GM12878 (cell line): ENCODE results near the gene PACS1. TPM values are rescaled to one million over a fixed set of nuclear protein-coding genes. Genes with fewer than 3 reads are reported as not detected.

Experiments
- ATAC-seq: fragments of 200-7000 bp; cut with Tn5 transposase; 3 replicates; pipeline ENCODE4 v1.9.1; 2020; ENCODE audit warnings: mild to moderate bottlenecking, moderate library complexity
- BruUV-seq: library from RNA; stranded (reverse); fragments of 400-500 nt; replicated peaks from 2 replicates; lab custom pipeline; 2021; lab: Mats Ljungman, UMichigan
- CTCF ChIA-PET: fragments of 300-600 bp; sonication (Branson Sonifier 250); formaldehyde crosslinking; extraction: SDS; loops from one replicate; lab custom pipeline; 2021; ENCODE audit warnings: inconsistent platforms; lab: Yijun Ruan, JAX
- POLR2A ChIA-PET: fragments of 350-600 bp; formaldehyde crosslinking; extraction: SDS; loops from one replicate; lab custom pipeline; 2021; ENCODE audit warnings: inconsistent platforms; lab: Charles Lee
- RAD21 ChIA-PET: fragments of 300-600 bp; sonication (Branson Sonifier 250); formaldehyde crosslinking; loops from one replicate; lab custom pipeline; 2023; ENCODE audit warnings: antibody characterized with exemption; ENCODE audit not compliant: unreplicated experiment; lab: Charles Lee
- SMC1A ChIA-PET: fragments of 300-600 bp; sonication (Branson Sonifier 250); formaldehyde crosslinking; loops from one replicate; lab custom pipeline; 2023; ENCODE audit not compliant: unreplicated experiment, uncharacterized antibody; lab: Charles Lee
- DNase-seq: peaks from one replicate; pipeline ENCODE4 v3.0.0-alpha.2; 2011; ENCODE audit warnings: low read depth, low spot score
- FAIRE-seq: peaks from 3 replicates; lab custom pipeline; 2011; peaks lifted over from hg19 to GRCh38; lab: Jason Lieb, UNC
- H2AFZ ChIP-seq: 2 replicates; pipeline ENCODE4 v1.6.0; 2011; ENCODE audit warnings: low read depth, low read length, control low read depth; ENCODE audit not compliant: control insufficient read depth
- H3K27ac ChIP-seq: 2 replicates; pipeline ENCODE4 v1.5.1; 2011; ENCODE audit warnings: control low read depth; ENCODE audit not compliant: control insufficient read depth, insufficient read depth
- H3K27me3 ChIP-seq, 2 experiments: replicated peaks in 1 of 2; 2 replicates each; pipeline versions ENCODE4 v1.6.0 to v1.6.1; 2011; ENCODE audit warnings: low read length in 1 of 2; ENCODE audit not compliant: control insufficient read depth in 2 of 2, insufficient read depth in 2 of 2
- H3K36me3 ChIP-seq, 2 experiments: 2 replicates each; pipeline ENCODE4 v1.5.1; 2011; ENCODE audit warnings: low read length in 1 of 2; ENCODE audit not compliant: control insufficient read depth in 2 of 2, insufficient read depth in 2 of 2
- H3K4me1 ChIP-seq: 2 replicates; pipeline ENCODE4 v1.6.1; 2011; ENCODE audit warnings: mild to moderate bottlenecking, low read length, moderate library complexity, mixed read lengths; ENCODE audit not compliant: control insufficient read depth, insufficient read depth
- H3K4me2 ChIP-seq: 2 replicates; pipeline ENCODE4 v1.6.0; 2011; ENCODE audit warnings: control low read depth; ENCODE audit not compliant: control insufficient read depth, insufficient read depth
- H3K4me3 ChIP-seq: fragments of 200-600 bp; sonication (generic); 2 replicates; pipeline ENCODE4 v1.5.1; 2016
- H3K79me2 ChIP-seq: 2 replicates; pipeline ENCODE4 v1.6.0; 2011; ENCODE audit warnings: low read length; ENCODE audit not compliant: control insufficient read depth, insufficient read depth
- H3K9ac ChIP-seq: 2 replicates; pipeline ENCODE4 v1.8.0; 2011; ENCODE audit warnings: low read length, control low read depth, mixed read lengths; ENCODE audit not compliant: control insufficient read depth, insufficient read depth
- H3K9me3 ChIP-seq: replicated peaks from 3 replicates; pipeline ENCODE4 v1.5.1; 2011; ENCODE audit warnings: mild to moderate bottlenecking, low read length; ENCODE audit not compliant: control insufficient read depth, insufficient read depth
- H4K20me1 ChIP-seq: 2 replicates; pipeline ENCODE4 v1.6.0; 2011; ENCODE audit not compliant: control insufficient read depth, insufficient read depth
- CHD1 ChIP-seq: IDR thresholded peaks from 2 replicates; pipeline ENCODE4 v1.6.1; 2012; ENCODE audit warnings: low read depth, low read length, improper control_type of control experiment
- CHD4 ChIP-seq: fragments of 200-600 bp; sonication (generic); IDR thresholded peaks from 2 replicates; pipeline ENCODE4 v1.6.1; 2016; ENCODE audit warnings: mild to moderate bottlenecking
- DPF2 ChIP-seq: fragments of 450-650 bp; IDR thresholded peaks from 2 replicates; pipeline ENCODE4 v1.6.1; 2017; ENCODE audit warnings: mild to moderate bottlenecking
- NFIC ChIP-seq: IDR thresholded peaks from 2 replicates; pipeline ENCODE4 v1.6.1; 2012; ENCODE audit warnings: low read depth, mild to moderate bottlenecking, inconsistent platforms, low read length, moderate library complexity
- NFYB ChIP-seq: IDR thresholded peaks from 2 replicates; pipeline ENCODE4 v1.6.1; 2011; ENCODE audit warnings: low read depth, mild to moderate bottlenecking, low read length, improper control_type of control experiment, moderate library complexity; ENCODE audit not compliant: insufficient read depth
- SP1 ChIP-seq: IDR thresholded peaks from one replicate; pipeline ENCODE4 v1.6.1; 2011; ENCODE audit warnings: low read depth, low read length
- SPI1 ChIP-seq: IDR thresholded peaks from 2 replicates; pipeline ENCODE4 v1.6.1; 2011; ENCODE audit warnings: low read depth, mild to moderate bottlenecking, low read length, moderate library complexity, borderline replicate concordance; ENCODE audit not compliant: insufficient read depth
- SUZ12 ChIP-seq: fragments of 200-600 bp; sonication (generic); IDR thresholded peaks from one replicate; pipeline ENCODE4 v1.6.1; 2018; ENCODE audit warnings: antibody characterized with exemption, mild to moderate bottlenecking; ENCODE audit not compliant: unreplicated experiment
- TARDBP ChIP-seq: IDR thresholded peaks from 2 replicates; pipeline ENCODE4 v1.6.1; 2016; ENCODE audit warnings: borderline replicate concordance
- ZBED1 ChIP-seq: IDR thresholded peaks from 2 replicates; pipeline ENCODE4 v1.6.1; 2016; ENCODE audit warnings: borderline replicate concordance
- ZNF274 ChIP-seq: IDR thresholded peaks from one replicate; pipeline ENCODE4 v1.8.0; 2011; ENCODE audit not compliant: insufficient read length, insufficient read depth
- ZSCAN29 ChIP-seq: fragments of 450-650 bp; IDR thresholded peaks from 2 replicates; pipeline ENCODE4 v1.6.1; 2017; ENCODE audit warnings: mild to moderate bottlenecking, moderate library complexity
- WGBS: methylation state at CpG from one replicate; pipeline ENCODE4 v1.1.6; 2016; ENCODE audit warnings: low lambda C conversion rate; ENCODE audit not compliant: insufficient replicate concordance, insufficient coverage; ENCODE audit errors: missing lambda C conversion rate; 5-methylcytosine and 5-hydroxymethylcytosine counted together
- in situ Hi-C: fragments of 300-500 bp; cut with MboI; formaldehyde crosslinking; loops from 9 replicates; pipeline ENCODE4 v1.14.3; 2018; ENCODE audit warnings: mixed read lengths
- intact Hi-C: fragments of 100-400 bp; cut with micrococcal nuclease; formaldehyde crosslinking; loops from one replicate; pipeline ENCODE4 v1.14.2; 2022; ENCODE audit not compliant: unreplicated experiment
- polyA plus RNA-seq, 11 experiments: library from polyadenylated mRNA; depleted of rRNA in 4 of 11; unstranded in 6 of 11; stranded (reverse) in 5 of 11; fragments of >200 nt; fragmentation: Nextera tagmentation in 4 of 11; fragmentation: Illumina TruSeq in 1 of 11; extraction: Ambion mirVana in 4 of 11; extraction: Trizol in 1 of 11; gene quantifications; 1 replicate in 1 of 11; 2 replicates in 10 of 11; pipeline versions ENCODE4 v1.2.1 to v1.2.3, GENCODE V29; 2011 to 2016; ENCODE audit warnings: inconsistent platforms in 2 of 11, missing spikeins in 2 of 11, low read depth in 1 of 11
- total RNA-seq, 4 experiments: library from RNA; depleted of rRNA in 3 of 4; stranded (reverse); fragments of >200 nt in 3 of 4; fragmentation: Illumina TruSeq in 1 of 4; extraction: Trizol in 1 of 4; gene quantifications; 2 replicates each; pipeline versions ENCODE4 v1.2.1 to v1.2.3, GENCODE V29; 2013 to 2021
- TF ChIP-seq, protein P1 (sequence below): IDR thresholded peaks from 2 replicates; pipeline ENCODE4 v1.6.1; 2012; ENCODE audit warnings: improper control_type of control experiment, low read depth, low read length; ENCODE audit not compliant: insufficient replicate concordance
- TF ChIP-seq, protein P2 (sequence below): fragments of 450-650 bp; IDR thresholded peaks from 2 replicates; pipeline ENCODE4 v1.6.1; 2017; ENCODE audit warnings: antibody characterized with exemption, mild to moderate bottlenecking, moderate library complexity

Gene PACS1
- total and polyA plus RNA-seq, 10 of the 15 experiments (the other 5 are each of a cell fraction or from before 2014, with no cell fraction given): 1.1 to 74.3 (median 17.9) TPM

DNA sequence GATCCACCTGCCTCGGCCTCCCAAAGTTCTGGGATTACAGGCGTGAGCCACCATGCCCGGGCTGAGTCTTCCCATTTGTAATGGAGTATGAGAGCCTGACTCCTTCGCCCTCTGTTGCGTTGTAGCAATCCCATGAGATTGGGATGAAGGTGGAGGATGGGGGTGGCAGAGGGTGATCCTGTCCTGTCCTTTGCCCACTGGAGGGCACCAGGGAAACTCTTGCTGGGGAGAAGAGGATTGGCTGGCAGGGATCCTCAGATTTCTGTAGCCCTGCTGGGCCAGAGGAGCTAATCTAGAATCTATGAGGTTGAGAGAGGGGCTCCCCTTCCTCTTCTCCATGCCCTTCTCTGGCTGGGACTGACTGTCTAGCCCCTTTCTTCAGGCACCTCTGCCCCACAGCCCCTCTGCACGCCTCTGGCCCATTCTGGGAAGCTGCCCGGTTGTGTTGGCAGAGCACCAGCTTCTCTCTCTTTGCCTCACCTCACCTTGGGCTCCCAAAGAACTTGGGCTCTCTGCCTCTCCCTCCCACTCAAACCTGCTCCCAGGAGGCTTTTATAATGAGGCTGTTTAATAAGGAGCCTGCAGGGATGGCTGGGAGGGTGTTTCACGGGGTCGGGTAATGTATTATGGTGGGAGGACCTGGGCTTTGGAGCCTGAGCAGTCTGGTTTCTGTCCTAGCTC is 34.3 kb upstream of the PACS1 start (continued):
- no peak for TF ChIP-seq ZBED1
- no peak for TF ChIP-seq ZSCAN29
- TF ChIP-seq NFIC: no peak

- Histone ChIP-seq H3K79me2 (no peaks in the 10 kb centered on the region), H3K4me3 (no peak overlapping the region), H3K36me3 (no peaks in the 10 kb centered on the region), H4K20me1 (no peaks in the 10 kb centered on the region), H3K9me3 (no peaks in the 10 kb centered on the region; the same call in 2 of the 3 replicates), H3K27ac (no peak overlapping the region), H3K4me2 (no peak overlapping the region), H3K9ac (no peak overlapping the region), H3K4me1 (no peaks in the 10 kb centered on the region), H2AFZ (no peak overlapping the region), H3K27me3 (no peaks in the 10 kb centered on the region)
- 69% methylated on average over 5 of the region's 5 CpGs for WGBS
- ChIA-PET POLR2A (no interaction called here), RAD21 (interaction anchor here (0.8 kb wide), 1 partner anchor 99 kb away, joined by 3 read pairs; no protein-coding TSS in a partner anchor), CTCF (interaction anchor here (1.0 to 3.1 kb wide), 3 partner anchors 9 to 14 kb away, joined by 3 to 25 read pairs (median 19); no protein-coding TSS in a partner anchor), SMC1A (interaction anchor here (1.2 to 1.7 kb wide), 2 partner anchors 9 to 27 kb away, joined by 3 to 4 read pairs; no protein-coding TSS in a partner anchor)
- in situ Hi-C loops (no loop called here), intact Hi-C loops (no loop called here)
- TF ChIP-seq CHD4 (no peak), SP1 (no peak), TARDBP (no peak), SPI1 (no peak), DPF2 (no peak), CHD1 (no peak), SUZ12 (no peak), ZNF274 (no peak), NFYB (no peak)
- TF ChIP-seq, protein P1, sequence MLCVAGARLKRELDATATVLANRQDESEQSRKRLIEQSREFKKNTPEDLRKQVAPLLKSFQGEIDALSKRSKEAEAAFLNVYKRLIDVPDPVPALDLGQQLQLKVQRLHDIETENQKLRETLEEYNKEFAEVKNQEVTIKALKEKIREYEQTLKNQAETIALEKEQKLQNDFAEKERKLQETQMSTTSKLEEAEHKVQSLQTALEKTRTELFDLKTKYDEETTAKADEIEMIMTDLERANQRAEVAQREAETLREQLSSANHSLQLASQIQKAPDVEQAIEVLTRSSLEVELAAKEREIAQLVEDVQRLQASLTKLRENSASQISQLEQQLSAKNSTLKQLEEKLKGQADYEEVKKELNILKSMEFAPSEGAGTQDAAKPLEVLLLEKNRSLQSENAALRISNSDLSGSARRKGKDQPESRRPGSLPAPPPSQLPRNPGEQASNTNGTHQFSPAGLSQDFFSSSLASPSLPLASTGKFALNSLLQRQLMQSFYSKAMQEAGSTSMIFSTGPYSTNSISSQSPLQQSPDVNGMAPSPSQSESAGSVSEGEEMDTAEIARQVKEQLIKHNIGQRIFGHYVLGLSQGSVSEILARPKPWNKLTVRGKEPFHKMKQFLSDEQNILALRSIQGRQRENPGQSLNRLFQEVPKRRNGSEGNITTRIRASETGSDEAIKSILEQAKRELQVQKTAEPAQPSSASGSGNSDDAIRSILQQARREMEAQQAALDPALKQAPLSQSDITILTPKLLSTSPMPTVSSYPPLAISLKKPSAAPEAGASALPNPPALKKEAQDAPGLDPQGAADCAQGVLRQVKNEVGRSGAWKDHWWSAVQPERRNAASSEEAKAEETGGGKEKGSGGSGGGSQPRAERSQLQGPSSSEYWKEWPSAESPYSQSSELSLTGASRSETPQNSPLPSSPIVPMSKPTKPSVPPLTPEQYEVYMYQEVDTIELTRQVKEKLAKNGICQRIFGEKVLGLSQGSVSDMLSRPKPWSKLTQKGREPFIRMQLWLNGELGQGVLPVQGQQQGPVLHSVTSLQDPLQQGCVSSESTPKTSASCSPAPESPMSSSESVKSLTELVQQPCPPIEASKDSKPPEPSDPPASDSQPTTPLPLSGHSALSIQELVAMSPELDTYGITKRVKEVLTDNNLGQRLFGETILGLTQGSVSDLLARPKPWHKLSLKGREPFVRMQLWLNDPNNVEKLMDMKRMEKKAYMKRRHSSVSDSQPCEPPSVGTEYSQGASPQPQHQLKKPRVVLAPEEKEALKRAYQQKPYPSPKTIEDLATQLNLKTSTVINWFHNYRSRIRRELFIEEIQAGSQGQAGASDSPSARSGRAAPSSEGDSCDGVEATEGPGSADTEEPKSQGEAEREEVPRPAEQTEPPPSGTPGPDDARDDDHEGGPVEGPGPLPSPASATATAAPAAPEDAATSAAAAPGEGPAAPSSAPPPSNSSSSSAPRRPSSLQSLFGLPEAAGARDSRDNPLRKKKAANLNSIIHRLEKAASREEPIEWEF: no peak
- TF ChIP-seq, protein P2, sequence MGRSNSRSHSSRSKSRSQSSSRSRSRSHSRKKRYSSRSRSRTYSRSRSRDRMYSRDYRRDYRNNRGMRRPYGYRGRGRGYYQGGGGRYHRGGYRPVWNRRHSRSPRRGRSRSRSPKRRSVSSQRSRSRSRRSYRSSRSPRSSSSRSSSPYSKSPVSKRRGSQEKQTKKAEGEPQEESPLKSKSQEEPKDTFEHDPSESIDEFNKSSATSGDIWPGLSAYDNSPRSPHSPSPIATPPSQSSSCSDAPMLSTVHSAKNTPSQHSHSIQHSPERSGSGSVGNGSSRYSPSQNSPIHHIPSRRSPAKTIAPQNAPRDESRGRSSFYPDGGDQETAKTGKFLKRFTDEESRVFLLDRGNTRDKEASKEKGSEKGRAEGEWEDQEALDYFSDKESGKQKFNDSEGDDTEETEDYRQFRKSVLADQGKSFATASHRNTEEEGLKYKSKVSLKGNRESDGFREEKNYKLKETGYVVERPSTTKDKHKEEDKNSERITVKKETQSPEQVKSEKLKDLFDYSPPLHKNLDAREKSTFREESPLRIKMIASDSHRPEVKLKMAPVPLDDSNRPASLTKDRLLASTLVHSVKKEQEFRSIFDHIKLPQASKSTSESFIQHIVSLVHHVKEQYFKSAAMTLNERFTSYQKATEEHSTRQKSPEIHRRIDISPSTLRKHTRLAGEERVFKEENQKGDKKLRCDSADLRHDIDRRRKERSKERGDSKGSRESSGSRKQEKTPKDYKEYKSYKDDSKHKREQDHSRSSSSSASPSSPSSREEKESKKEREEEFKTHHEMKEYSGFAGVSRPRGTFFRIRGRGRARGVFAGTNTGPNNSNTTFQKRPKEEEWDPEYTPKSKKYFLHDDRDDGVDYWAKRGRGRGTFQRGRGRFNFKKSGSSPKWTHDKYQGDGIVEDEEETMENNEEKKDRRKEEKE: no peak
- BruUV-seq: no TSS peak
- DNase-seq (no peak), FAIRE-seq (no peak), ATAC-seq (no peak)
These were observed 33.8 kb upstream of the PACS1 start for GRCh38 chr11:66036334-66036710.
